ENCODE measurements around the gene UNK.

UNK gene

GRCh38 chr17:75784473-75785015 is at the start of gene UNK:
TSS of gene UNK (plus strand) at chr17:75784806. CDS start at chr17:75784881, 75 bp downstream.
- peak; percentile 90 to 95 for DNase-seq (ENCODE audit: low read depth in 2 of 2, low spot score in 1 of 2)

- DNase-seq (ENCODE audit: low read depth in 2 of 2, low spot score in 1 of 2), result no peak
These were observed 48.3 kb upstream of the UNK start for GRCh38 chr17:75736173-75736835.

GRCh38 chr17:75737133-75737962 is 47.3 kb upstream of the UNK start:
- no peak for DNase-seq (ENCODE audit: low read depth in 2 of 2, low spot score in 1 of 2)

- no peak for DNase-seq (ENCODE audit: low read depth in 2 of 2, low spot score in 1 of 2)
These were observed 46.3 kb upstream of the UNK start for GRCh38 chr17:75738218-75738802.

GRCh38 chr17:75739174-75739573 is 45.4 kb upstream of the UNK start:
- DNase-seq (ENCODE audit: low read depth in 2 of 2, low spot score in 1 of 2), result no peak

- DNase-seq (ENCODE audit: low read depth in 2 of 2, low spot score in 1 of 2), result no peak
These were observed 44.8 kb upstream of the UNK start for GRCh38 chr17:75739801-75740200.

GRCh38 chr17:75740215-75740614 is 44.4 kb upstream of the UNK start:
- no peak for DNase-seq (ENCODE audit: low read depth in 2 of 2, low spot score in 1 of 2)

GRCh38 chr17:75740631-75741077 is 44.0 kb upstream of the UNK start:
- no peak for DNase-seq (ENCODE audit: low read depth in 2 of 2, low spot score in 1 of 2)

- DNase-seq (ENCODE audit: low read depth in 2 of 2, low spot score in 1 of 2), result no peak
These were observed 42.3 kb upstream of the UNK start for GRCh38 chr17:75742337-75742736.

GRCh38 chr17:75743625-75744206 is 40.9 kb upstream of the UNK start:
- DNase-seq (ENCODE audit: low read depth in 2 of 2, low spot score in 1 of 2), result no peak

GRCh38 chr17:75748706-75749105 is 35.9 kb upstream of the UNK start:
- DNase-seq (ENCODE audit: low read depth in 2 of 2, low spot score in 1 of 2), result no peak

GRCh38 chr17:75749545-75750389 is 34.8 kb upstream of the UNK start:
- DNase-seq (ENCODE audit: low read depth in 2 of 2, low spot score in 1 of 2), result peak; percentile 71 to 89

GRCh38 chr17:75750661-75751423 is 33.8 kb upstream of the UNK start:
- DNase-seq (ENCODE audit: low read depth in 2 of 2, low spot score in 1 of 2), result no peak

GRCh38 chr17:75751676-75752404 is 32.8 kb upstream of the UNK start:
- no peak for DNase-seq (ENCODE audit: low read depth in 2 of 2, low spot score in 1 of 2)

- no peak for DNase-seq (ENCODE audit: low read depth in 2 of 2, low spot score in 1 of 2)
These were observed 32.2 kb upstream of the UNK start for GRCh38 chr17:75752405-75752709.

GRCh38 chr17:75752802-75753513 is 31.6 kb upstream of the UNK start:
- no peak for DNase-seq (ENCODE audit: low read depth in 2 of 2, low spot score in 1 of 2)

- DNase-seq (ENCODE audit: low read depth in 2 of 2, low spot score in 1 of 2), result peak in 1 of 2 donors; percentile 55
These were observed 30.9 kb upstream of the UNK start for GRCh38 chr17:75753514-75754377.

Measured in stimulated activated CD8-positive, alpha-beta memory T cell treated with anti-CD3 and anti-CD28 coated beads, Interleukin-4, amount 100 ng/mL, for 4 hours (primary cell).